ENCODE data around the gene CCDC97.
A peak's percentile ranks its signal among the peaks of the same experiment; 100 is the strongest.

CCDC97 gene

GRCh38 chr19:41299046-41299754 is 10.8 kb upstream of the CCDC97 start:
- DNase-seq: no peak

DNA sequence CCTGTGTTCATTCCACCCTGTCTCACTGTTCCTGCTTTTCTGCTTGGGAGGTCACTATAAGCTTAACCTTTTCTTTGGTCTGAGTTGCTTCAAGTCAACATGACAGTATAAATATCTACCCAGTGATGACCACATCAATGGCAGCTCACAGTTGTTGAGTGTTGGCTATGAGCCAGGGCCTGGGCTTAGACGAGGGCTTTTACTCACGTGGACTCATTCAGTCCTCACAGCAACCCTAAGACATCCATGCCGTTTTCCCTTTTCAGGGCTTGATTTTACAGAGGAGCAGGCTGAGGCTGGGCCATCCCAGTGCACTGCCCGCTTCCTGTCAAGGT is 10.2 kb upstream of the CCDC97 start:
- no peak for DNase-seq

- DNase-seq: no peak
These were observed 9.4 kb upstream of the CCDC97 start for GRCh38 chr19:41300555-41300954.

DNA sequence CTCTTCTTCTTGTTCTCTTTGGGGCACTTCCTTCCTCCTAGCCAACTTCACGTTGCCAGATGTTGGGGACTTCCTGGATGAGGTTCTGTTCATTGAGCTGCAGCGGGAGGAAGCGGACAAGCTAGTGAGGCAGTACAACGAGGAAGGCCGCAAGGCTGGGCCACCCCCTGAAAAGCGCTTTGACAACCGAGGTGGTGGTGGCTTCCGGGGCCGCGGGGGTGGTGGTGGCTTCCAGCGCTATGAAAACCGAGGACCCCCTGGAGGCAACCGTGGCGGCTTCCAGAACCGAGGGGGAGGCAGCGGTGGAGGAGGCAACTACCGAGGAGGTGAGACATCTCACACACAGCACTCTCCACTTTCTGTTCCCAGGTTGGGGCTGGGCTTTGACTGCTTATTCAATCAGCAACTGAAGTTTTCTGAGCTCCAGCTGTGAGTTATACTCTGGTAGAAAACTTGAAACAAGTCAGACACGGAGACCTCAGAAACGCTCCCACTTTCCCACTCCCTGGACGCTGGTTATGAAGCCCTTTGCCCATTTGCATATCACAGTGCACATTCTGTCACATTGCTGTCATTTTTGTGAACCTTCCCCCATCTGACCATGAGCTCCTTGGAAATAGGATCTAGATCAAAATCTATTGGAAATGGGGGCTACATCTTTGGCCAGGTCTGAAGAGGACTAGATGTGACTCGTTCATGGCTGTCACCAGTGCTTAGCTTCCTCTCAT is 7.2 kb upstream of the CCDC97 start:
- no peak for DNase-seq

DNA sequence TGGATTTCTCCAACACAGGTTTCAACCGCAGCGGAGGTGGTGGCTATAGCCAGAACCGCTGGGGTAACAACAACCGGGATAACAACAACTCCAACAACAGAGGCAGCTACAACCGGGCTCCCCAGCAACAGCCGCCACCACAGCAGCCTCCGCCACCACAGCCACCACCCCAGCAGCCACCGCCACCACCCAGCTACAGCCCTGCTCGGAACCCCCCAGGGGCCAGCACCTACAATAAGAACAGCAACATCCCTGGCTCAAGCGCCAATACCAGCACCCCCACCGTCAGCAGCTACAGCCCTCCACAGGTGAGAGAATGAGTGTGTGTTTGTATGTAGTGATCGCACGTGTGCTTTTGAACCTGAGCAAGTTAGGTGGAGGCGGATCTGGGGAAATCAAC is 6.0 kb upstream of the CCDC97 start:
- no peak for DNase-seq

DNA sequence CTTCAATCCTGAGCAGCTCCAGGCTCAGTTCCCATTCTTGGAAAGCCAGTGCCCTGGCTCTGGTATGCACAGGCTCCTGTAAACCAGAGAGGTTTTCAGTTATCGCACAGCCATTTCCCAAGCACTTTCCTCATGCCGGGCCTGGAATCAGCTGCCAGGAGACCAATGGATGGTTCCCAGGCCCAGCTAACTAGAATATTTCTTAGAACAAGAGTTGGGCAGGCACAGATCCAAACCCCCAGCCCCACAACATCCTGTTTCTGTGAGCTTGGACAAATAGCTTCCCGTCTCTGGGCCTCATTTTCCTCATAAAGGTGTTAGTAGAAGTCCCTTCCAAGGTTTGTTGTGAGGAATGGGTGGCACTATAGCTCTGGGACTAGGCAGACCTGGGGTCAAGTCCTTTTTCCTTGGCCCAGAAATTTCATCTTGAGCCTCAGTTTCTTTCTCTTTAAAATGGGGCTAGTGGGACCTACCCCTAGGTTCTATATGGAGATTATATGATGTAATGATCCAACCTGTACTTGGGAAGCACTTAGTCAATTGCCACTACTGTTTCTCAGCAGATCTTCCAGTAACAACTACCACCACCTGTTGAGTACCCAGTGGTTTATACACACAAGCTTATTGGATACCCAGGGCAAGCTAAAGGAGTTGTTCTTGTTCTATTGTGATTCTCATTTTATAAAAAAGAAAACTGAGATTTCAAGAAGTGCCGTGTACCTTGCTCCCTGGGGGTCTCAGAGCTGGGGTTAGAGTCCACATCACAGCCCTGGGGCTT is 5.1 kb upstream of the CCDC97 start:
- no peak for DNase-seq

GRCh38 chr19:41305927-41306793 is 3.8 kb upstream of the CCDC97 start:
- no peak for DNase-seq

DNA sequence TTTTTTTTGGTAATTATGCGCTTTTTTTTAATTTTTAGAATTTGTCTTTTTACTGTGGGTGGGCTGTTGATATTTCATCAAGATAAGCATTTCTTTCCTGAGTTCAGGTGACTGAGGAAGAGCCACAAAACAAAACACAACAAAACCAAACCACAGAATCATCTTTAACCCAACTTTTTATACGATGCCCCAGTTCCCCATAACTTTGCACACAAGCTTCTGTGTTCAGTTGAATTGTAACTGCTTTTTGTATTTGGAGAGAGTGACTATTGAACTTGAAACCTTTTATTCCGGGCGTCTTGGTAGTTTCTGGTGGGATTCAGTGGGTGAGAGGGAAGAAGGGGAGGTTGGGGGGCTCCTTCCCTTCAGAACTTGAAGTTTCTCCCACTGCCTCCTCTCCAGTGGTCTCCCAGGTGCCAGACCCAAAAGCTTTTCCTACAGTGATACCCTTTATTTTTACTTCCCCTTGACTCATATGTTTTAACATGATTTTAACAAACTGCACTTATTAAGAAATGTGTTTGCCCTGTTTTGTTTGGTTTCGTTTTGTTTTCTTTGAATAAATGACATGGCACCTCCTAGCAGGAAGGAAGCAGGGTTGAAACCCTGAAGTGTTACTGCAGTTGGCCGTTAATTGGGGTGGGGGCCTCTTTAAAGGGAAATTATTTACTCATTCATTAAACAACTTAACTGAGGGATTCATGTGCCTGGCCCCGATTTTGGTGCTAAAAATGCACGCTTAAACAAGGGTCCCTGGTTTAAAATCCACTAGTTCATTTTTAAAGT is 2.7 kb upstream of the CCDC97 start:
- no peak for DNase-seq

GRCh38 chr19:41307954-41308449 is 2.0 kb upstream of the CCDC97 start:
- no peak for DNase-seq

- DNase-seq: peak; percentile 69
These were observed 1.4 kb upstream of the CCDC97 start for GRCh38 chr19:41308450-41309179.

DNA sequence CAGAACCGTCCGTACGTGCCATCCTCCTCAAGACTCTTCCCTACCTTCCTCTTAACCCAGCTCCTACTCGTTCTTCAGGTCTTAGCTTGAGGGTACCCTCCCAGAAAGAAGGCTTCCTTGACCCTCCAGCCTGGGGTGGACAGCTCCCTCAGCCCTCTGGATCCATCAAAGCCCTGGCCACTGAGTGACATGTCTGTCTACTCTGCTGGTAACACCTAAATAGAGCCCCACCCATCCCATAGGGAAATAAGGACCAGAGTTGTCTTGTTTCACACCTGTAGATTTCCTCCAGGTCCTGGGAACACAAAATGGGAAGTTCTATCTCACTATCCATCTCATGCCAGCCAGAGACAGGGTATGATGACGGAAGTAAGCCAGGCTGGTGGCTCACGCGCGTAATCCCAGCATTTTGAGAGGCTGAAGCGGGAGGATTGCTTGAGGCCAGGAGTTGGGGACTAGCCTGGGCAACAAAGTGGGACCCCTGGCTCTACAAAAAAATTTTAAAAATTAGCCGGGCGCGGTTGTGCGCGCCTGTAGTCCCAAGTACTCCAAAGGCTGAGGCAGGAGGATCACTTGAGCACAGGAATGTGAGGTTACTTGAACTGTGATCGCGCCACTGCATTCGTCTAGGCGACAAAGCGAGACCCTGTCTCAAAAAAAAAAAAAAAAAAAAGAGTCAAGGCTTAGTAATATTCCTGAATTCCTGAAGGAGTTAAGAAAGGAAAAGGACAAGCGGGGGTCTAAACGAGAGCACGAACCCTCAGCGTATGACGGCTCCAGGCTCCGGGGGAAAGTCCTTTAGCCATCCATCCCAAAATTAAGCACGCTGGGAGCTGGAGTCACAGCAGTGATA is 566 bp upstream of the CCDC97 start:
- no peak for DNase-seq

- DNase-seq: no peak
These were observed 1.1 kb downstream of the CCDC97 start for GRCh38 chr19:41311072-41311471.

DNA sequence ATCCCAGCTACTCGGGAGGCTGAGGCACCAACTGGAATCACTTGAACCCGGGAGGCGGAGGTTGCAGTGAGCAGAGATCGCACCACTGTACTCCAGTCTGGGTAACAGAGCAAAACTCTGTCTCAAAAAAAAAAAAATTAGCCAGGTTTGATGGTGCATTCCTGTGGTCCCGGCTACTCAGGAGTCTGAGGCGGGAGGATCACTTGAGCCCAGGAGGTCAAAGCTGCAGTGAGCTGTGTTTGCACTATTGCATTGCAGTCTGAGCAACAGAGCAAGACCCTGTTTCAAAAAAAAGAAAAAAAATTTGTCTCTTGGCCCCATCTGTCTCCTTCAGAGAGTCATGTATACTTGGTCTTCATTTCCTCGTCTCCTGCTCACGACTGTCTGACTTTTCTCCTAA is 1.6 kb downstream of the CCDC97 start:
- DNase-seq: no peak

- DNase-seq: no peak
These were observed 6.4 kb downstream of the CCDC97 start for GRCh38 chr19:41316306-41316920.

DNA sequence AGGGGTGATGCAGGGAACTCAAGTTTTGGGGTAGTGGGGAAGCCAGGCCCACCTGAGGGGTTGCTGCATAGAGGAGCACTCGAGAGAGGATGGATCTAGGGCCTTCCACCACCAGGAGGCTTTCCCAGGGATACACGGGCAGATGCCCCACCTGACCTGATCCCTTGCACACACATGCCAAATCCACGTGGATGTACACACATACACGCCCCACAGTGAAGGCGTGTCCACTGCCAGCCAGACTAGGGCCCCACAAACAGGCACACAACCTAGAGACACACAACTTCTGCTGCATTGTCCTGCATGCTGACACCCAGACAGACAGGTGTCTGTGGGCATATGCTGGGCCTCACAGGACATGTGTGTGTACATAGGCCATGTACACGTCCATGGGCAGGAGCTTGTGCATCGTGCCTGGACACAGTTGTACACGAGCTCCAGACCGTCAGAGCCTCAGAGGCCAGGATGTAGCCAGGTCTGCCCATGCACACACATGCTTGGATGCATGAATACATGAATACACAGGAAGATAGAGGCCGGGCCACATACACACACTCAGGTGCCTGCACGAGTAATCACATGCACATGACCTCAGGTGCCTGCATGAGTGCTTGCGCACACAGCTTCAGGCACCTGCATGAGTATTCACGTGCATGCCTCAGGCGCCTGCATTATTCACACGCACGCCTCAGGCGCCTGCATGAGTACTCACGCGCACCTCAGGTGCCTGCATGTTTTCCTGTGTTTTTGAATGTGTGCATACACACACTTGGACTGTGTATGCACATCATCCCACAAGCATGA is 8.9 kb downstream of the CCDC97 start:
- DNase-seq: no peak

DNA sequence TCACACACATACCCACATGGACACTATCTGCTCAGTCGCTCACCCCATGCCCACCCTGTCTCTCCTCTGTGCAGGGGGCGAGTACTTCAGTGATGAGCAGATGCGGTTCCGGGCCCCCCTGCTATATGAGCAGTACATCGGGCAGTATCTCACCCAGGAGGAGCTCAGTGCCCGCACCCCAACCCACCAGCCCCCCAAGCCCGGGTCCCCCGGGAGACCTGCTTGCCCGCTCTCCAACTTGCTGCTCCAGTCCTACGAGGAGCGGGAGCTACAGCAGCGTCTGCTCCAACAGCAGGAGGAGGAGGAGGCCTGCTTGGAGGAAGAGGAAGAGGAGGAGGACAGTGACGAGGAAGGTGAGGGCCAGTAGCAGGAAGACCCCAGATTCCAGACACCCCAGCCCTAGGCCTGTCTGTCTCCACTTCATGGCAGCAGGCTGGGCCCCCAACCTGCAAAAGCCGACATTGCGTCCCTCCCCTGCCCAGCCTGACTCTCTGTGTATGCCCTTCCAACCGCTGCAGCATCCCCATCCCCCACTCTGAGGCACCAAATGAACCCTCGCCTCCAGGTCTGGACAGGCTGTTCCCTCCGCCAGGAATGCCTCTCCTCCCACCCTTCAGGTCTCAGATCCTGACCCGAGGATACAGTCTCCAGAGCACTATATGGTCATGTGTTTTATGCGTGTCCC is 9.7 kb downstream of the CCDC97 start:
- DNase-seq: no peak

DNA sequence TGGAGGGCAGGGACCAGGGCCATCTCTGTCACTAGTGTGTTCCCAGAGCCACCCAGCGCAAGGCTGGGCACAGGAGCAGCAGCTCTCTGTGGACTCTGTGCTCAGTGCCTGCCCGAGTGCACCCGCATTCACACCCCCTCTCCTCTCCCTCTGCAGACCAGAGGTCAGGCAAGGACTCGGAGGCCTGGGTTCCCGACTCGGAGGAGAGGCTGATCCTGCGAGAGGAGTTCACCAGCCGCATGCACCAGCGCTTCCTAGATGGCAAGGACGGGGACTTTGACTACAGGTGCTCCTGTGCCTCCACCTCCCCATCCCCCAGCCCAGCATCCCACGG is 10.2 kb downstream of the CCDC97 start:
- DNase-seq: no peak

DNA sequence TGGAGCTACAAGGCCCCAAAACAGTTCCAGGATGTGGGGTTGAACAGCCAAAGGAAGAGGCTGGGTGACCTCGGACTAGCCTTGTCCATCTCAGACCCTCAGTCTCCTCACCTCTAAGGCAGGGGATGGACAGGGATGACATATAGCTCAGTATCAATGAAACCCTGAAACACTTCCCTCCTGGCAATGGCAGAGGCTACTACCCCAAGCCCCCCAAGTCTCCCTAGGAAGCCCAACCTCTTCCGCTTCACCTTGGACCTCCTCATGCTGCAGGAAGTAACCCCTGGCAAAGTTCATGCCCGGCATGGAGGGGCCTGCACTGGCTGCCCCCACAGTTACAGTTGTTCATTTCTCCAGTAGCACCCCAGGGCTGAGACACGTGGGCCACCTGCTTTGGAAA is 10.6 kb downstream of the CCDC97 start:
- no peak for DNase-seq

GRCh38 chr19:41321204-41321599 is 11.2 kb downstream of the CCDC97 start:
- no peak for DNase-seq

All from NCI-H1436 (cell line).